ENCODE results near the gene QDPR.
"Not testable (repeated sequence)": the region's sequence is repeated elsewhere in the genome, so short reads cannot be mapped to it uniquely, and the experiment has no call there.

The QDPR gene

DNA sequence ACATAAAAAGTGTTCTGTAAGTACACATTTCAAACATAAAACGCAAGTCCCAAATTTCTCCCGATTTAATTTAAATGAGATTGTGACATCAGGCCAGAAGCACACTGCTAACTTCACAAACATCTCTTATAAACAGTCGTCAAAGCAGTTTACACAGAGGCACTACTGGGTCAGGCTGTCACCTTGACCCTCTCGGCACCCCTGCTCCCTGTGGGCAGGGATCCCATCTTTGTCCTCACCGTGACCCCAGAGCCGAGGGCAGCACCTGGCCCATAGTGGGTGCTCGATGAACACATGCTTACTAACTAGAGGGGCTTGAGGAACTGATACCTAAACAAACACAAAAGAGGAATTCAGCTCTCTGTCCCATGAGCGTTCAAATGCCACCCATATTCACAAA is 22.2 kb downstream of the QDPR start:
- no peak for DNase-seq

GRCh38 chr4:17489123-17489522 is 22.8 kb downstream of the QDPR start:
- no peak for DNase-seq

- no peak for DNase-seq
Observed at GRCh38 chr4:17482716-17483115, 29.2 kb downstream of the QDPR start.

GRCh38 chr4:17480955-17481354 is 30.9 kb downstream of the QDPR start:
- DNase-seq: no peak

GRCh38 chr4:17480210-17480927 is 31.5 kb downstream of the QDPR start:
- no peak for DNase-seq

GRCh38 chr4:17477774-17478472 is 34.0 kb downstream of the QDPR start:
- DNase-seq: no peak

DNA sequence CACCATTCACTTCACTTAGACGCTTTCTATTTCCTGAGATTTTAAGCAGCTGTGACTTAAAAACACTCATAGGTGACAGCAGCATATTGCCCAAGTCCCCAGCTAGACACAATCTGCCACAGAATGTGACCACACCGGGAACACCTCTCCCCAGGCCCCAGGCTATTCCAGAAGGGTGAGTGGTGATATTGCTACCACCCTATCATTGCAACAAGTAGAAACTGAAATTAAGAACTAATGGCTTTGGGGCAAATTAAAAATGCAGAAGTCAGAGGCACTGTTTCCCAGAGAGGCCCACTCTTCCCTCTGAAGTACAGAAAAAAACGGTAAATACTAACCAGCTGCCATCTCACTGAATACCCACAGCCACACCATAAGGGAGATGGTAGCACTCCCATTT is 35.0 kb downstream of the QDPR start:
- DNase-seq: no peak

DNA sequence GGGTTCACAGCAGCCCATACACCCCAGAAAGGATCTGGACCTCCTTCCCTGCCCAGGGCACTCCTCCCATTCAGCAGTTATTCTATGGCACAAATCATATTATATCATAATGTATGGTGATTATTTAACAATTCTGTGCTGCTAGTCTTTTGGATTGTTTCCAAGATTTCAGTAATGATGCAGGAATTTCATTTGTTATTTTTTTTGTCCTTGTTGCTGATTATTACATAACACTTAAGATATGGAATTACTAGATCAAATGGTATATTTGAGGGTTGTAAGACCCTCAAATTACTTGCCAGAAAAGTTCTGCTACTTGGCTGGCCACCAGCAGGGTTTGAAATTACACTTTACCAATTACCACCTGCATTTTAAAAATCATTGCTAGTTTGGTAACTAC is 36.4 kb downstream of the QDPR start:
- no peak for DNase-seq

DNA sequence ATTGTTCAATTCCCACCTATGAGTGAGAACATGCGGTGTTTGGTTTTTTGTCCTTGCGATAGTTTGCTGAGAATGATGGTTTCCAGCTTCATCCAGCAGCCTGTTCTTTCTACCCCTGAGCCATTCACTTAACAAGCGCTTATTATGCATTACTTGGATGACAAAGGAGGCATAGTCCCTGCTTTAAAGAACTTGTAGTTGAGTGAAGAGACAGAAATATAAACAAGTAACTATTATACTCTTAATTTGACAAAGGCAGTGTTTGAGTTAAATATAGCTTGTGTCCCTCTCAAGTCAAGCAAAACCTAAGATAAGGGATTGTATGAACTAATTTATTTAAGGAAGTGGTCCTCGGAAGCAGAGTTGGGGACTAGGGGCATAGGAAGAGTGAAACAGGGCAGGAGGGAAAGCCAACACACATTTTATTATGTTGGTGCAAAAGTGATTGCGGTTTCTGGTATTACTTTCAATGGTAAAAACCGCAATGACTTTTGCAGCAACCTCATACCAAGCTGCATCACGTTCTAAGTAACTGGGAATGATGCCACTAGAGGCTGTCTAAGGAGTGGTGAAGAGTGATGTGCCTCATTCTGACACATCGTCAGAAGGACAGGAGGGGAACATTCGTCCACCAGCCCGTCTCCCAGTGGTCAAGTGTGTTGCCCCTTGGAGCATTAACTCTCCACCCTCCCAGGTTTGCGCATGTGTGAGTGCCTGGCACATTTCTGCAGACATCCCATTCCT is 41.8 kb downstream of the QDPR start:
- no peak for DNase-seq

- DNase-seq: no peak
Observed at GRCh38 chr4:17468619-17469221, 43.2 kb downstream of the QDPR start.

DNA sequence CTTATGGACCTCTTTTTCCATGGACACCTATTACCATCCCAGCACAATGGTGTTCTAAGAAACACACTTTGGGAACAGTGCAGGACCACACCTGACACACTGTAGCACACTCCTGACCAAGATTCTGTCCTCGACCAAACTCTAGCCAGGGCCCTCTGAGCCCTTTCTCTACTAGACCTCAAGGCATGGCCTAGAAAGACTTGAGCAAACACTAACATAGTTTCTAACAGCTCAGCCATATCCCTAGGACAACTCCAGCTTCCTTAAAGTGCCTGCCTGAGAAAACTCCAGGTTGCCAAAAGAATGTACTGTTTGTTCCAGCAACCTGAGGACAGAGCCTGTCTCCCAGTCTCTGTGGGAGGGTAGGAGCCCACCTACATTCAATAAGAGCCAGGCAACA is 48.3 kb downstream of the QDPR start:
- no peak for DNase-seq

- no peak for DNase-seq
Observed at GRCh38 chr4:17450269-17450804, 61.6 kb downstream of the QDPR start.

DNA sequence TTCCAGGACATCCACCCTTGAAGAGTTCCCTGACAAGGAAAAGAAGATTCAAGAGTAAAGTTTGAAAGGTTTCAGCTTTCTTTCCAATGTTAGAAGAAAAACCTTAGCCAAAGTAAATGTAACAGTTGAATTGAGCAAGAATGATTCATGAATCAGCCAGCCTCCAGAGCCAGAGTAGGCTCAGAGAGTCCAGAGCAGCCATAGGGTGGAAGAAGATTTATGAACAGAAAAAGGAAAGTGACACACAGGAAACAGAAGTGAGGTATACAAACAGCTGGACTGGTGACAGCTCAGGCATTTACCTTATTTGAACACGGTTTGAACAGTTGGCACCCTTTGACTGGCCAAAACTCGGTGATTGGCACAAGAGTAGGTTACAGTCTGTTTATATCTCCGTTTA is 63.2 kb downstream of the QDPR start:
- no peak for DNase-seq

GRCh38 chr4:17447675-17448298 is 64.1 kb downstream of the QDPR start:
- DNase-seq: peak; percentile 39

GRCh38 chr4:17447056-17447455 is 64.8 kb downstream of the QDPR start:
- no peak for DNase-seq

DNA sequence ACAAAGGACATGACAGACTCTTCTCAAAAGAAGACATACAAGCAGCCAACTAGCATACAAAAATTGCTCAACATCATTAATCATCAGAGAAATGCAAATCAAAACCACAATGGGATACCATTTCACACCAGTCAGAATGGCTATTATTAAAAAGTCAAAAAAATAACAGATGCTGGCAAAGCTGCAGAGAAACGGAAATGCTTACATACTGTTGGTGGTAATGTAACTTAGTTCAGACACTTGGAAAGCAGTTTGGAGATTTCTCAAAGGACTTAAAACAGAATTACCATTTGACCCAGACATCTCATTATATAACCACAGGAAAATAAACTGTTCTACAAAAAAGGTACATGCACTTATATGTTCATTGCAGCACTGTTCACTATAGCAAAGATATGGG is 69.4 kb downstream of the QDPR start:
- DNase-seq: not testable (repeated sequence)

DNA sequence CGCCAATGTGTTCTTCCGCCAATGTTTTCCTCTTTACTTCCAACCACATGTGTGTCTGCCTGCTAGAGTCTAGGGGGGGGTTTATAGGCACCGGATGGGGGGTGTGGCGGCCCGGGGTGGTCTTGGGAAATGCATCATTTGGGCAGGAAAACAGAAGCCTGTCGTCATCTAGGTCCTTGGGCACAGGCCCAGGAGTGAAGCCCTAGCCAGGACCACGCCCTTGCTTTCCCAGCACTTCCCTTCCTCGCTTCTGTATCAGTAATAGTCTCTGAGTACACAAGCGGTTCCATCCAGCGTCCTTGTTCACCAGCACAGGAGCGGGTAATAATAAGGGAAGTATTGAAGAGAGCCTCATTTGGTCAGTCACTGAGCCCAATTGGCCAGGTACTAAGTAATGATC is 74.5 kb downstream of the QDPR start:
- no peak for DNase-seq

DNA sequence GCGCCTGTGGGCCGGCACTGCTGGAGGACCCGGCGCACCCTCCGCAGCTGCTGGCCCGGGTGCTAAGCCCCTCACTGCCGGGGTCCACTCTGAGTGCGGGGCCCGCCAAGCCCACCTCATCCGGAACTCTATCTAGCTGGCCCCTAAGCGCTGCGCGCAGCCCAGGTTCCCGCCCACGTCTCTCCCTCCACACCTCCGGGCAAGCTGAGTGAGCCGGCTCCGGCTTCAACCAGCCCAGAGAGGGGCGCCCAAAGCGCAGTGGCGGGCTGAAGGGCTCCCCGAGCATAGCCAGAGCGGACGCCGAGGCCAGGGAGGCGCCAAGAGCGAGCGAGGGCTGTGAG is 75.2 kb downstream of the QDPR start:
- no peak for DNase-seq
